Measurements from ENCODE around the gene MRPL48. TPM values are rescaled to one million over a fixed set of nuclear protein-coding genes. Genes with fewer than 3 reads are reported as not detected.
A peak's percentile ranks its signal among the peaks of the same experiment; 100 is the strongest.

Gene MRPL48
- total RNA-seq, 2 donors from 2014 or later = 18.7 to 25.3 TPM

- H3K4me1 ChIP-seq = peaks cover 0 to 39% of the 10 kb centered on the region in 2 donors
Measured at GRCh38 chr11:73755670-73756069, 32.0 kb upstream of the MRPL48 start.

GRCh38 chr11:73757598-73757997 is 30.1 kb upstream of the MRPL48 start:
- DNase-seq (ENCODE audit: low spot score) = no peak
- Histone ChIP-seq H3K36me3 (no peaks in the 10 kb centered on the region), H3K27me3 (no peaks in the 10 kb centered on the region), H3K27ac (no peak overlapping the region), H3K9me3 (no peaks in the 10 kb centered on the region), H3K4me3 (no peak overlapping the region), H3K4me1 (peaks cover 0 to 23% of the 10 kb centered on the region in 2 donors)
- no peak for TF ChIP-seq CTCF (IDR thresholded peaks at IDR 0.05)

More at GRCh38 chr11:73755670-73756069, 32.0 kb upstream of the MRPL48 start:
- DNase-seq (ENCODE audit: low spot score) = no peak
- no peaks in the 10 kb centered on the region for H3K9me3 ChIP-seq
- no peak for TF ChIP-seq CTCF (IDR thresholded peaks at IDR 0.05)
- no peak overlapping the region for H3K27ac ChIP-seq
- H3K4me3 ChIP-seq = no peak overlapping the region
- no peaks in the 10 kb centered on the region for H3K27me3 ChIP-seq
- no peaks in the 10 kb centered on the region for H3K36me3 ChIP-seq

GRCh38 chr11:73758451-73758850 is 29.2 kb upstream of the MRPL48 start:
- Histone ChIP-seq H3K9me3 (no peaks in the 10 kb centered on the region), H3K27ac (no peak overlapping the region), H3K4me3 (no peak overlapping the region), H3K4me1 (peaks cover 0 to 17% of the 10 kb centered on the region in 2 donors), H3K27me3 (no peaks in the 10 kb centered on the region), H3K36me3 (no peaks in the 10 kb centered on the region)
- no peak for DNase-seq (ENCODE audit: low spot score)
- no peak for TF ChIP-seq CTCF (IDR thresholded peaks at IDR 0.05)

GRCh38 chr11:73759610-73760134 is 28.0 kb upstream of the MRPL48 start:
- no peak for DNase-seq (ENCODE audit: low spot score)
- Histone ChIP-seq H3K4me1 (peaks cover 0 to 17% of the 10 kb centered on the region in 2 donors), H3K27ac (peak overlapping the region; percentile 95 to 99), H3K27me3 (no peaks in the 10 kb centered on the region), H3K36me3 (no peaks in the 10 kb centered on the region), H3K9me3 (no peaks in the 10 kb centered on the region), H3K4me3 (peak overlapping the region; percentile 91 to 98)
- TF ChIP-seq CTCF (IDR thresholded peaks at IDR 0.05) = no peak

GRCh38 chr11:73760135-73760678 is 27.5 kb upstream of the MRPL48 start:
- Histone ChIP-seq H3K4me3 (peak overlapping the region; percentile 91 to 98), H3K4me1 (peaks cover 0 to 17% of the 10 kb centered on the region in 2 donors), H3K27ac (peak overlapping the region; percentile 95 to 99), H3K36me3 (no peaks in the 10 kb centered on the region), H3K9me3 (no peaks in the 10 kb centered on the region), H3K27me3 (no peaks in the 10 kb centered on the region)
- TF ChIP-seq CTCF (IDR thresholded peaks at IDR 0.05) = no peak
- peak; percentile 62 for DNase-seq (ENCODE audit: low spot score)

Measured in right atrium auricular region (tissue), 2 donors.